DMS53 treated with DMSO at 0.1 percent for 48 hours (cell line): ENCODE measurements around the gene SSBP4.

ENCODE experiments used
- DNase-seq: peaks from one replicate; lab custom pipeline; 2025; ENCODE audit not compliant: unreplicated experiment; lab: John Stamatoyannopoulos, UW

SSBP4 gene

DNA sequence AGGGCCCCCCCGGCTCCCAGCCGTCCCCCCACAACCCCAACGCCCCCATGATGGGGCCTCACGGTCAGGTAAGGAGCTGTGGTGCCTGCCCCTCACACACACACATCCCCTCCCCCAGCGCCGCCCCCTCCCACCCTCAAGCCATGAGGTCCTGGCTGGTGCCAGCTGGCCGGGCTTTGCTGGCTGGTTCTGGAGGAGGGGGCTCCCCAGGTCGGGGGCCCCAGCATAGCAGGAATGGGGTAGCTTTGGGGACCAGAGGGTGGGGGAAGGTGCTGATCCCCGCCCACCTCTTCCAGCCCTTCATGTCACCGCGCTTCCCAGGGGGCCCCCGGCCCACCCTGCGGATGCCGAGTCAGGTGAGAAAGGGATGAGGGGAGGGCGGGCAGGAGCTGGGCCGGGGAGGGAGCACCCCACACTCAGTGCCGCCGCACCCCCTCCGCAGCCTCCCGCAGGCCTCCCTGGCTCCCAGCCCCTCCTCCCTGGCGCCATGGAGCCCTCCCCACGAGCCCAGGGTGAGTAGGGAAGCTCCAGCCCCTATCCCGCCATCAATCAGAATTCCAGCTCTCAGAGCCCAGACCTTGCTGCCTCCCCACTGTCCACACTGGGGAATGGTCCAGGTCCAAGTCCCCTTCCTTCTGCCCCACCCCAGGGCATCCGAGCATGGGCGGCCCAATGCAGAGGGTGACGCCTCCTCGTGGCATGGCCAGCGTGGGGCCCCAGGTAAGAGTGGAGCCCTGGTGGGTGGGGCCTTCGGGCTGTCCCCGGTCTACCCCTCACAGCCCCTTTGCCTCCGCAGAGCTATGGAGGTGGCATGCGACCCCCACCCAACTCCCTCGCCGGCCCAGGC is 12.4 kb downstream of the SSBP4 start:
- DNase-seq, result no peak

DNA sequence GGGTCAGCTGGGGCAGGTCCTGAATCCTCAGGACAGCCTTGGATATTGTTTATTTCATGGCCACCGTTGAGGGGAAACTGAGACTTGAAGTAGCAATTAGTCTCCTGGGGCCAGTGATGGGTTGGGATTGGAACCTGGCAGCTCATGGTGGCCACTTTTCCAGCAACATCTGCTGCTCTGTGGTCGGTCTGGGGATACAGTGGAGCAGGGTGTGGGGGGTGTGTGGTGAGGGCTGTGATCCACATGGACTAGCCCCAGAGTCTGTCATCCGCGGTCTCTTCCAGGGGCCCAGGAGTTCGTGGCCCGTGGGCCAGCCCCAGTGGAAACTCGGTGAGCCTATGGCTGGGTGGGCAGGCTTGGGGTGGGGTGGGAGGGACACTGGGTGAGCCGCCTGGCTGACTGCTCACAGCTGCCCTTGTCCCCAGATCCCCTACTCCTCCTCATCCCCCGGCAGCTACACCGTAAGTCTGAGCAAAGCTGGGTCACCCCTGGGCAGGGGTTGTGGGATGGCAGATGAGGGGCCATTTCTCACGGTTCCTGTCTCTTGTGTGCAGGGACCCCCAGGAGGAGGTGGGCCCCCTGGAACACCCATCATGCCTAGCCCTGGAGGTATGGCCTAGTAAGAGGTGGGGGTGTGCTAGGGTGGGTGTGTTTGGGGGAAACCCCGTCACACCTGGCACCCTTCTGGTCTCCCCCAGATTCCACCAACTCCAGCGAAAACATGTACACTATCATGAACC is 13.2 kb downstream of the SSBP4 start:
- DNase-seq, result no peak

DNA sequence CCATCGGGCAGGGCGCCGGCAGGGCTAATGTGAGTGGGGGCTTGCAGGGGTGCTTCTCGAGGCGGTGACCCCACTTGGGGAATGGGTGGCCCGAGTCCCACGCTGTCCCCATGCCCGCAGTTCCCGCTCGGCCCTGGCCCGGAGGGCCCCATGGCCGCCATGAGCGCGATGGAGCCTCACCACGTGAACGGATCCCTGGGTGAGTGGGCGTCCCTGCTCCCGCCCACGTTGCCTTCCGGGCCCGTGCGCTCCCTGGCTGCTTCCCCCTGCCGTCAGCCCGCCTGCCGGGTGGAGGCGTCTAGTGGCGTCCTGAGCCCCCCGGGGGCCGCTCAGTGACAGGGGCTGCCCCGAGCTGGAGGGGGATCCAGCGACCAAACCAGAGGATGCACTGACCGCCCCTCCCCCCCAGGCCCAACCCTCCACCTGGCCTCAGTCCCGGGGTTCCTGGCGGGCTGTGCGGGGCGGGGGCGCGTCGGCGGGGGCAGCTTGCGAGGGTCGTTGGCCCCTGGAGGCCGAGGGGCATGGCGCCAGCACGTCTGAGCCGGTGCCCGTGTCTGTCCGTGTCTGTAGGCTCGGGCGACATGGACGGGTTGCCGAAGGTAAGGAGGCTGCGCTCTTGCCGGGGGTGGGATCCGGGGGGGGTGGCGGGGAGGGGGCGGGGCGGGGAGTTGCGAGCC is 14.0 kb downstream of the SSBP4 start:
- DNase-seq, result no peak

DNA sequence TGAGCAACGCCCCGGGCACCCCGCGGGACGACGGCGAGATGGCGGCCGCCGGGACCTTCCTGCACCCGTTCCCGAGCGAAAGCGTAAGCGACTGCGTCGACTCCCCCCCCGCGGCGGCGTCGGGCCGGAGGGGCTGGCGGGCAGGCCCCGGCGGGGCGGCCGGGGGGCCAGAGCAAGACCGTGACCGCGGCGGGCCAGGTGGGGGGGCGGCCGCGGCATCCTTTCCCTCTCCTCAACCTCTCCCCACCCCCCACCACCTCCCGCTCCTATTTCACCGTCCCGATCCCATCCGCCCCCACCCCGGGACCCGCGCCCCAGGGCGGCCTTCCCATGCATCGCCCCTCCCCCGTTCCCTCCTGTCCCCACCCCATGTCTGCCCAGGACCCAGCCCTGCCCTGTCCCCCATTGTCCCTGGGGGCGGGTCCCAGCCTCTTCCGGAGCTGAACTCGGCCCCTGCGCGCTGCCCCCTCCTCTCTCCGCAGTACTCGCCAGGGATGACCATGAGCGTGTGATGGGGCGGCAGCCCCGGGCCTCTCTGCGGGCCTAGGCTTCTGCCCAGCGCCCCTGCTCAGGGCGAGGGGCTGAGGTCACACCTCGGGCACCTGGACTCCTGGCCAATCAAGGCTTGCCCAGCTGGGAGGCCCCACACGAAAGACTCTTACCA is 14.7 kb downstream of the SSBP4 start:
- DNase-seq, result no peak

DNA sequence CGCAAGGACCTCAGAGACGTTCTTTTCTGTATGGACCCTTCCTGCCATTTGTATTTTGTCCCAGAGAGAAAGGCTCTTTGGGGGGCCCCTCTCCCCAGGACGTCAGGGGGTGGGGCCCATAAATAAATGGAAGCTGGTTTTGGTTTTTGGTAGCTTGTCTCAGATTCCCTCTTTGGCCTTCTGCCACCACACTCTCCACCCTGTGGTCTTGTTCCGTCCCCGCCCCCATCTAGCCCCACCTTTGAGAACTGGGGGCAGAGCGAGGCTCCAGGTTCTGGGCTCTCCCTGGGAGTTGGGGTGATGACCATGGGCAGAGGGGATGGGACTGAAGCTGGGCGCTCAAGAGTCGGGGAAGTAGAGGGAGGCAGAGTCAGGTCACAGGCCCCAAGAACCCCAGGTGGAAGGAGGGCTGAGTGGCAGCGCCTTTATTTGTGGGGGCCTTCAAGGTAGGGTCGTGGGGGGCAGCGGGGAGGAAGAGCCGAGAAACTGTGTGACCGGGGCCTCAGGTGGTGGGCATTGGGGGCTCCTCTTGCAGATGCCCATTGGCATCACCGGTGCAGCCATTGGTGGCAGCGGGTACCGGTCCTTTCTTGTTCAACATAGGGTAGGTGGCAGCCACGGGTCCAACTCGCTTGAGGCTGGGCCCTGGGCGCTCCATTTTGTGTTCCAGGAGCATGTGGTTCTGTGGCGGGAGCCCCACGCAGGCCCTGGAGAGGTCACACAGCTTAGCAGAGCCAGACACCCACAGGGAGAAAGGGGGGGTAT is 15.4 kb downstream of the SSBP4 start:
- no peak for DNase-seq

DNA sequence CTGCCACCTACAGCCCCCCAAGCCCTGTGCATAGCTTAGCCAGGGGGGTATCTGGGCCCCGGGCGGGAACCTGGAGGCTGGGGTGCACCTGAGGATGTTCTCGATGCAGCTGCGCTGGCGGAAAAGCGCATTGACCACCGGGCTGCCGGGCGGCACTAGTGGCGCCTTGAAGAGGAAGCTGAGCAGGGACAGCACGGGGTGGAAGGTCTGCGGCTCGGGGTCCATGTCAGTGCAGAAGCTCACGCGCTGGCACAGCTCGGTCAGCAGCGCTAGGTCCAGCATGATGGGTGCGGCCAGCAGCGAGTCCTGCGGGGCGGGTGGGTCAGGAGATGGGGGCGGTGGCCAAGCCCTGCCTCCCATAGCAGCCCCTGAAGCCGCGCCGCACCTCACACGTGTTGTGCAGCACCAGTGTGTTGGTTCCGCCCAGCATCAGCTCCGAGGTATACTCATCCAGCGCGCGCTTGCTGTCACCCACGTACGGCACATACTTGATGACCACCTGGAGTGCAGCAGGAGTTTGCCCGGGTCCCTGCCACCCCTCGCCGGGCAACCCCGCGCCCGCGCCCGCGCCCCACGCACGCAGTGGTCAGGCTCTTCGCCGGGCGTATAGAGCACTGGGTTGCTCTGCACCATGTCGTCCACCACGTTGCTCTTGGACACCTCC is 16.1 kb downstream of the SSBP4 start:
- no peak for DNase-seq

DNA sequence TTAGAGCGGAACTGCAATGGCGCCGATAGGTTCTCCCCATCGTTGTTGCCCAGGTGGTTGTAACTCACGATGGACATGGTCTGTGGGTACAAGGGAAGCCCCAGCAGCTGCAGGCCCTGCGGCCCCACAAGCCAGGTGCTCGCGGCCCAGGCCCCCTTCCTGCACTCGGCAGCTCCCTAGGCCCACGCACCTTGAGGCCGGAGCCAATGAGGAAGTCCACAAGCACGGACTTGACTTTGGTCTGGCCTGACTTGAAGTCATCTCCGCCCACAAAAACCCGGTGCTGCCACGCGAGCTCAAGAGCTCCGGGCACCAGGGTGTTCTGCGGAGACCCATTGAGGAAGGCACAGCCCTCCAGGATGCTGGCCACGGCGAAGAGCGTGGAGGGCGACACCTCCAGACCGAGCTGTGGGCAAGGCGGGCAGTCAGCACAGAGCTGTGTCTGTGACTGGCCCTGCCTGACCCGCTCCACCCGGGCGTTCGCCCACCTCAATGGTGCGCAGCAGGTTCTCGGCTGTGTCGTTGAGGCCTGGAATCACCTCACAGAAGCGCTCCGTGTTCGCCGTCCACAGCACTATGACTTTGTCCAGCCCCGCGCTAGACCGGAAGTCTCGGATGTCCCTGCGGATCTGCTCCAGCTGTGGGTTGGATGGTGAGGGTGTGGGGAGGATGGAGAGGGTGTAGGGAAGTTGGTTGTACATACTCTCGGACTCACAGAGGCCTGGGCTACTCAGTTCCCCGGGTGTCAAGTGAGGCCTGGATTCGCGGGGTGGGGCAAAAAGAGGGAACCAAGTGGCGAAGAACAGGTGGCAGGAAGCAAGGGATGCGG is 16.9 kb downstream of the SSBP4 start:
- DNase-seq, result no peak

DNA sequence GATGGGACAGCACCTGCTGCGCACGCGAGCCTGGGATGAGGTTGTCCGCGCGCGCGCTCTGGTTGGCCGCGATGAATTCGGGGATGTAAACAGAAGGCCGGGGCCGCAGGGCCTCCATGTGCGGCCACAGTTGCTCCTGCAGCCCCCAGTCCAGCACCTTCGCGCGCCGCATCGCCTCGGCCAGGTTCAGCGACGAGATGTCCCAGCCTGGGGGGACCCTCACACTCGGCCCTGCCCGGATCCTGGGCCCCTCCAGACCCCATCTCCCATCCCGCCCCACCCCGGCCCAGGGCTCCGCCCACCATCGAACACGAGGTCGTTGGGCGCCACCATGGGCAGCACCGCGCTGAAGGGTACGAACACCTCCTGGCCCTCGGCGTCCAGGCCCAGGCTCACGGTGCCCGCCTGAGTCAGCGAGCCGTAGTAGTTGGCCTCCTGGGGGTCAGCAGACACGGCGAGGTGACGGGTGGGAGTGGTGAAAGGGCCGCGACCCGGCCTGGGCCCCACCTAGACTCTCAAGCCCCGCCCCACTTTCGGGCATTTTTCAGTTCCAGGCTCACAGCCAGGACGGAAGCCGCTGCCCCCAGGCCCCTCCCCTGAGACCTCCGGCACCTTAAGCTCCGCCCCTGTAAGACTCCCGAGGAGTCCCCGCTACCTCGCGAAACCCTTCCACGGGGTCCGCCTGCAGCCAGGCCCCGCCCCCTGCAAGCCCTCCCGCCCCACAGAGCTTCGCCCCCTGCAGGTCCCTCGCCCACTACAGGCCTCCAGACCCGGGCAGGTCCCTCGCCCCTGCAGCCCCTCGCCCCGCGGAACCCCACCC is 17.7 kb downstream of the SSBP4 start:
- no peak for DNase-seq

DNA sequence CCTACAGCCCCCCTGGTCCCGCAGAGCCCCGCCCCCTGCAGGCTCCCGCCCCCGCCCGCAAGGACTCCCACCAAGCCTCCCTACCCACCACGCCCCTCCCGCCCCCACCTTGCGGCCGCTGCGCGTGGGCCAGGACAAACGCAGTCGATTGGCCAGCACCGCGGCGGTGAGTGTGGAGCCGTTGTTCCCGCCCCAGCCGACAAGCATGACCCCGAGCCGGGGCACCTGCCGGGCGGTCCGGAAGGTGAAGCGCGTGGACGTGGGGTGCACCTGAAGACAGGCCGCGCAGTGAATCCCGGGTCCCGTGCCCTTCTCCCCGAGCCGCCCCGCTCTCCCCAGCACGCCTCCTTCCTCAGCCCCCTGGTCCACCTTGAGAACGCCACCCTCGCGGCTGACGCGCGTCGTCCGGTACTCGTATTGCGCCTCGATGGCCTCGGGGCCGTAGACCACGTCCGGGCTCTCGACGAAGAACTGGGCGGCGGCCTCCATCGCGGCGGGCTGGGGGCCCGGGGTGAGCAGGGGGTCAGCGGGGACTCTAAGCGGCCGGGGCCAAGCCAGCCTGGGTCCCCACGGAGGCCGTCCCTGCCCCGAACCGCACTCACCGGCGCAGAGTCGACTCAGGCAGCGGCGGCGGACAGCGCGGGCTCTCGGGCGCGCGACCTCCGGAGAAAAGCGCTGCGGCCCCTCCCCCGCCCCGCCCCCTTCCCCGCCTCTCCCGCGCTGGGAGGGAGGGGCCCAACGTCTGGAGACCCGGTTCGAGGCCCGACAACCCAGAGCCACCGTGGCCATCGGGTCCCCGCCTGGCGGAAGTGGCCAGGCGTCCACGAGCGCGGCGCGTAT is 18.5 kb downstream of the SSBP4 start, which contains the start of gene ISYNA1:
ISYNA1 (minus strand) TSS at position 643 of the 840 bp plus-strand sequence; CDS start at position 489, 154 bp downstream.
- no peak for DNase-seq

DNA sequence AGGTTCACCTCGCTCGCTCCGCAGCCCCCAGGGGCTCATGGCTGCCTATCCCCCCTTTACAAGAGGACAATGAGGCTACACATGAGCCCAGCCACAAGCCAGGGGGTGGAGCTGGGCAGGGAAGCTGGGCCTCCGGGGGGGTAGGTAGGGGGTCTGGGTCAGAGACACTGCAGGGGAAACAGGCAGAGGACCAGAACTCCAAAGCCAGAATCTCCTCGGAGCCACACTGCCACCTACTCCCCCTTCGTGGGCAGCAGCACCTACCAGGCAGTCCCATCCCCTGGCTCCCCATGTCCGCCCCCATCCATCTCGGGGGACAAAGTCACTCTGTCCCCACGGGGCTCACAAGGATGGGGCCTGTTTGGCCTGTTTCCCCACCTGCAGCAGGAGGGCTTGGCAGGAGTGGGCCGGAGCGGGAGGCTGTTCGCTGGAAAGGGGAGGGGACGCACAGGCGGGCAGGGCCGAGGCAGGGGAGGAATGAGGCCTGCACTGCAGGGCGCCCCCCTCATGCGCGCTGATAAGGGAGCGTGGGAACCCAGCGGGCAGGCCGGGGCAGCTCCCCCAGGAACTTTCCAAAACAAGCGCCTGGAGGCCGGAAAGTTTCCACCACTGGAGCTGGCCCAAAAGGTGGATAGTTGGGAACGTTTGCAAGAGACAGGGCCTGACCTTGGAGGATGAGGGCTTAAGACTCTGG is 19.3 kb downstream of the SSBP4 start:
- no peak for DNase-seq

DNA sequence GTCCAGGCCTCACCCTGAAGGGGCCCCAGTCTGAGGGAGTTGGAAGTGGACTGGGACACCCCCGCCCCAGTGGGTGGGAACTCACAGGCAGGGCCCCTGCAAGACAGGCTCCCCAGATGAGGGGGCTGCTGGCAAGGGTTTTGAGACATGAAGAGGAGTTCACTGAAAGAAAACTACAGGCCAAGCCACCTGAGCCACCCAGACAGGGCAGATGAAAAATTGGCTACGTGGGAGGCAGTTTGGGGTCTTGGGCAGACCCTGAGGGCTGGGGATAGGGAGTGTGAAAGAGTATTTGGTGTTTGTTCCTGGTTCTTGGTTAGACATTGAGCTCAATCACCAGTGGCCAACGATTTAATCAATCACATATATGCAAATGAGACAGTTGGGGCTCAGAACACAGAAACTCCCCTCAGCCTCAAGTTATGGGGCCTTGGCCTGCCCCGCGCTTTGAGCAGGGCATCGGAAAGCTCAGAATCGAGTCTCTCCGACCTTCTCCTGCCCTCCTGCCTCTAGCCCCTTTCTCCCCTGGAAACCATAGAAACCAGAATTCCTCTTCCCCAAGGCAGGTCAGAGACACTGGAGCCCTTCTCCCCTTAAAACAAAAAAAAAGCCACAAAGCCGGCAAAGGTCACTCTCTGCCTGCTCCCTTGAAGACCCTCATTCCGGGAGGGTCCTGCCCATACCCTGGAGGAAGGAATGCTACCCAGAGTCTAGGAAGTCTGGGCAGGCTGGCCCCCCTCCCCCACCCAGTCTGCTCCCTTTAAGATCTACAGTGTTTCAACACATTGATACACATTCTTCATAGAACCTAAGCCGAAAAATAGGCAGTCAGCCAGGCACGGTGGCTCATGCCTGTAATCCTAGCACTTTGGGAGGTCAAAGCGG is 20.1 kb downstream of the SSBP4 start:
- no peak for DNase-seq

DNA sequence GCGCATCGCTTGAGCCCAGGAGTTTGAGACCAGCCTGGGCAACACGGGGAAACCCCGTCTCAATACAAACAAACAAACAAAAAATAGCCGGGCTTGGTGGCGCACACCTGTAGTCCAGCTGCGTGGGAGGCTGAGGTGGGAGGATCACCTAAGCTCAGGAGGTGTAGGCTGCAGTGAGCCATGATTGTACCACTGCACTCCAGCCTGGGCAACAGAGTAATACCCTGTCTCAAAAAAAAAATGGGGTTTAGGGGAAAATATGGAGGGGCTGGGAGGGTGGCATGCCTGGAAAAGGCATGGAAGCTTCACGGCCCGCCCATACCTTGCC is 20.7 kb downstream of the SSBP4 start:
- no peak for DNase-seq

DNA sequence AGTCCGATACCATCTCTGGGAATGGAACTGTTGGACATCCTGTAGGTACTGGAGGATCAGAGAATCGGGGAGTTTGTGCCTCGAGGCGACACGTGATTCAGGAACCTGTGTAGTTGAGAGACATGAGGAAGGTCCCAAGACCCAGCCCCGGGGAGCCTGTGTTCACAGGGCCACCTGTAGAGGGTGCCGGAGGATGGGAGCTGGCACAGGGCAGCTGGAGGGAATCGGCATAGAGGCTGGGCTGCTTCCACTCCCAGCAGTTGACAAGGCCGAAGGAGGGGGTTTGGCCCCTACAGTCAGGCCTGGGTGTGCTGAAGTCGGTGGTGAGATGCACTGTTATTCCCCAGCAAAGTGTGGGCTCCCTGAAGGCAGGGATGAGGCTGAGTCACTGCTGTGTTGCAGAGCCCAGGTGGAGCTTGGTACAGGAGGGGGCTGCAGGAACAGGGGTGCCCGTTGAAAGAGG is 21.2 kb downstream of the SSBP4 start:
- DNase-seq, result no peak

DNA sequence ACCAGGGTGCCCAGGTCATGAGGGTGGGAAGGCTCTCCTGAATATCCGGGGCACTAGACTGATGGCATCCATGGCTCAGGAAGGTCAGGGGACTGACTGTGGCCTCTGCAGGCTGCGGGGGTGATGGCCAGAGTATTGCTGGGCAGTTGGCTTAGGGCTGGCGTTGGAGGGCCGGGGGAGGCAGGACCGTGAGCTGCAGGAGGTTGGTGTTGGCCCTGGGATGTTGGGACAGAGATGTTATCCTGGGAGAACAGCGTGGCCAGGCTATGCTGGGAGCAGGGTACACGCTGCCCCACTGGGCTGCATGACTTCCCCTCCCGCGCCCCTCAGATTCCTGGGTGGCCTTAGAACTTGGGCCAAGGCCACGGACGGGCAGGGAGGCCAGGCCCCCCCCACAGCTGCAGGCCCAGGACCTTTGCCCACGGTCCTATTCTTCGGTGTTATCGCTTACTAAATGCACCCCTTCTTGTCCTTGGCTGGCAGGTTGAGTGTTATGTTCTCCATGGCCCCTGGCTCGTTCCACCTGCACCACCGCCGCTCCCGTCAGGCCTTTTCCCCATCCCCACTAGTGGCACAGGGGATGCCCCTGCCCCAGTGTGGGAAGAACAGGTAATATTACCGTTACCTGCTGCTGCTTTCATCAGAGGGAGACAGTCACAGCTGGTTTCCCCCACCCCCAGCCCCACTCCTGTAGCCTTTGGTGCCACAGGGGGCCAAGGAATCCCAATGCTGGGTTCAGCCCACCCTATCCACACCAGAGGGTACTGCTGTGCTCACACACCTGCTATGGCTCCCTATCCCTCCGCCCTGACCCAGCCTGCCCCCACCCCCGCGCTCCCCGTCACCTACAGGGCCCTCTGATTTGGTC is 22.0 kb downstream of the SSBP4 start:
- no peak for DNase-seq
